Endothelial cell of umbilical vein (primary cell): ENCODE data around the gene PLA2G1B. TPM values are rescaled to one million over a fixed set of nuclear protein-coding genes. Genes with fewer than 3 reads are reported as not detected.

ENCODE experiments used
- BruUV-seq: library from RNA; stranded (reverse); fragments of 400-500 nt; replicated peaks from 2 replicates; lab custom pipeline; 2021; lab: Mats Ljungman, UMichigan
- CTCF ChIA-PET: fragments of 300-600, 350-600 bp; sonication (Branson Sonifier 250); formaldehyde crosslinking; loops from one replicate; lab custom pipeline; 2021; ENCODE audit warnings: antibody characterized with exemption, inconsistent platforms; lab: Charles Lee
- POLR2A ChIA-PET: fragments of 300-600, 350-600 bp; sonication (Branson Sonifier 250); formaldehyde crosslinking; loops from one replicate; lab custom pipeline; 2021; ENCODE audit warnings: antibody characterized with exemption, inconsistent platforms; lab: Charles Lee
- DNase-seq: peaks from one replicate; pipeline ENCODE4 v3.0.0-alpha.2; 2011; ENCODE audit warnings: low read depth, low spot score
- FAIRE-seq: peaks from 2 replicates; lab custom pipeline; 2011; peaks lifted over from hg19 to GRCh38; lab: Jason Lieb, UNC
- H2AFZ ChIP-seq: 2 replicates; pipeline ENCODE4 v1.6.0; 2012; ENCODE audit warnings: low read depth, low read length, control low read depth, inconsistent platforms
- H3K27ac ChIP-seq: 2 replicates; pipeline ENCODE4 v1.5.1; 2011; ENCODE audit warnings: low read depth, mild to moderate bottlenecking, control low read depth, low read length, moderate library complexity; ENCODE audit not compliant: insufficient read depth
- H3K27me3 ChIP-seq, 2 experiments: 2 replicates each; pipeline versions ENCODE4 v1.6.0 to v1.6.1; 2011; ENCODE audit warnings: low read length in 2 of 2, mixed read lengths in 1 of 2; ENCODE audit not compliant: control insufficient read depth in 2 of 2, insufficient read depth in 2 of 2
- H3K36me3 ChIP-seq, 2 experiments: 2 replicates in 1 of 2; 3 replicates in 1 of 2; pipeline ENCODE4 v1.5.1; 2011; ENCODE audit warnings: low read length in 2 of 2, mild to moderate bottlenecking in 1 of 2, moderate library complexity in 1 of 2; ENCODE audit not compliant: control insufficient read depth in 2 of 2, insufficient read depth in 2 of 2; ENCODE audit errors: extremely low read depth in 1 of 2
- H3K4me1 ChIP-seq: 3 replicates; pipeline ENCODE4 v1.5.1; 2011; ENCODE audit warnings: mild to moderate bottlenecking, low read length; ENCODE audit not compliant: control insufficient read depth, insufficient read depth; ENCODE audit errors: extremely low read depth
- H3K4me2 ChIP-seq: 2 replicates; pipeline ENCODE4 v1.6.1; 2011; ENCODE audit warnings: low read length, control low read depth, mixed read lengths; ENCODE audit not compliant: insufficient read depth
- H3K4me3 ChIP-seq, 3 experiments: fragments of 200-600 bp in 1 of 3; sonication (generic), shearing (Covaris generic) in 1 of 3; replicated peaks in 1 of 3; 2 replicates each; pipeline ENCODE4 v1.5.1; 2011 to 2016; ENCODE audit warnings: control low read depth in 3 of 3, low read length in 3 of 3, mild to moderate bottlenecking in 2 of 3, inconsistent platforms in 1 of 3, low read depth in 1 of 3, moderate library complexity in 1 of 3; ENCODE audit not compliant: insufficient read depth in 1 of 3
- H3K79me2 ChIP-seq: 2 replicates; pipeline ENCODE4 v1.6.0; 2012; ENCODE audit warnings: low read length, inconsistent platforms; ENCODE audit not compliant: control insufficient read depth, insufficient read depth
- H3K9ac ChIP-seq: replicated peaks from 2 replicates; pipeline ENCODE3; 2011; ENCODE audit warnings: low read length, control low read depth; ENCODE audit not compliant: insufficient read depth; ENCODE audit errors: extremely low read depth
- H3K9me1 ChIP-seq: replicated peaks from 3 replicates; pipeline ENCODE4 v1.6.0; 2011; ENCODE audit warnings: mild to moderate bottlenecking, low read length; ENCODE audit not compliant: control insufficient read depth, insufficient read depth; ENCODE audit errors: extremely low read depth
- H3K9me3 ChIP-seq: replicated peaks from 2 replicates; pipeline ENCODE4 v1.5.1; 2012; ENCODE audit warnings: low read length, inconsistent platforms; ENCODE audit not compliant: control insufficient read depth, insufficient read depth
- H4K20me1 ChIP-seq: replicated peaks from 2 replicates; pipeline ENCODE3; 2011; ENCODE audit warnings: mild to moderate bottlenecking, low read length; ENCODE audit not compliant: control insufficient read depth, insufficient read depth; ENCODE audit errors: extremely low read depth
- CTCF ChIP-seq, 2 donors: IDR thresholded peaks; 1 replicate in 1 of 2; 2 replicates in 1 of 2; pipeline ENCODE4 v1.5.1; 2011; ENCODE audit warnings: low read length in 2 of 2, mild to moderate bottlenecking in 2 of 2, moderate library complexity in 2 of 2, control low read depth in 1 of 2, inconsistent platforms in 1 of 2, low read depth in 1 of 2; ENCODE audit not compliant: insufficient read depth in 1 of 2; ENCODE audit errors: extremely low read depth in 1 of 2
- EZH2 ChIP-seq: IDR thresholded peaks from 2 replicates; pipeline ENCODE4 v1.6.1; 2012; ENCODE audit warnings: borderline replicate concordance, low read depth, mild to moderate bottlenecking, moderate library complexity, low read length, inconsistent platforms; ENCODE audit not compliant: severe bottlenecking
- JUN ChIP-seq: IDR thresholded peaks from 2 replicates; pipeline ENCODE4 v1.6.1; 2011; ENCODE audit warnings: borderline replicate concordance, low read depth; ENCODE audit not compliant: insufficient read length, insufficient read depth
- dilution Hi-C: fragments of 300-500 bp; cut with MboI; formaldehyde crosslinking; loops from one replicate; pipeline ENCODE4 v1.15.0; 2019; ENCODE audit warnings: low sequenced_read_pairs; ENCODE audit not compliant: extremely low pct_ligation_motif_present
- intact Hi-C: fragments of 100-400 bp; cut with micrococcal nuclease; formaldehyde crosslinking; loops from one replicate; pipeline ENCODE4 v1.10.0; 2022
- polyA plus RNA-seq, 4 experiments: library from polyadenylated mRNA; depleted of rRNA in 3 of 4; stranded (reverse) in 3 of 4; unstranded in 1 of 4; fragments of >200 nt; gene quantifications; 2 replicates each; pipeline versions ENCODE4 v1.2.1 to v1.2.3, GENCODE V29; 2011 to 2012; ENCODE audit warnings: missing spikeins in 1 of 4
- total RNA-seq: library from RNA; stranded (reverse); gene quantifications from 2 replicates; pipeline ENCODE4 v1.2.3, GENCODE V29; 2021

Gene PLA2G1B
- total and polyA plus RNA-seq, 2 donors (not counting 3 experiments of a cell fraction or from before 2014, with no cell fraction given): not detected

GRCh38 chr12:120342175-120343038 lies 14.8 kb upstream of the PLA2G1B start:
- dilution Hi-C loops (no loop called here), intact Hi-C loops (no loop called here)
- Histone ChIP-seq H3K4me1 (no peaks in the 10 kb centered on the region), H4K20me1 (no peaks in the 10 kb centered on the region), H3K79me2 (no peaks in the 10 kb centered on the region), H3K4me3 (no peak overlapping the region), H3K4me2 (no peak overlapping the region), H3K9me1 (no peaks in the 10 kb centered on the region), H3K36me3 (no peaks in the 10 kb centered on the region), H3K27me3 (no peaks in the 10 kb centered on the region), H3K9me3 (no peaks in the 10 kb centered on the region), H3K27ac (no peak overlapping the region), H3K9ac (no peak overlapping the region), H2AFZ (no peak overlapping the region)
- ChIA-PET CTCF (interaction anchor here (1.2 kb wide), 1 partner anchor 15 kb away, joined by 5 read pairs; no protein-coding TSS in a partner anchor), POLR2A (no interaction called here)
- DNase-seq: no peak
- FAIRE-seq: no peak
- no TSS peak for BruUV-seq
- TF ChIP-seq JUN: no peak

DNA sequence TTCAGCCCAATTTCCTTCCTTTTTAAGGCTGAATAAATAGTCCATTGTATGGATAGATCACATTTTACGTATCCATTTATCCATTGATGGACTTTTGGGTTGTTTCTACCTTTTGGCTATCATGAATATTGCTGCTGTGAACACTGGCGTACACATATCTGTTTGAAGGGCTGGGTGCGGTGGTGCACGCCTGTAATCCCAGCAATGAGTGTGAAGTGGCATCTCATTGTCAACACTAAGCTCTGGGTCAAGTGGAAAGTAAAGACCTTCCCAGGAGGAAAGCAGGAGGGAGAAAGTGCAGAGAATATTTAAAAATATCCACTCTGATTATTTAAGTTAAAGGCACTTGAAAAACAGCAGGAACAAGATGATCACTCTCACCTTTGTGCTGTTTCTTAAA lies 11.7 kb upstream of the PLA2G1B start:
- Histone ChIP-seq H3K9me1 (no peaks in the 10 kb centered on the region), H3K9ac (no peak overlapping the region), H3K4me1 (no peaks in the 10 kb centered on the region), H2AFZ (no peak overlapping the region), H3K36me3 (no peaks in the 10 kb centered on the region), H3K4me2 (no peak overlapping the region), H3K4me3 (no peak overlapping the region), H3K9me3 (no peaks in the 10 kb centered on the region), H3K79me2 (no peaks in the 10 kb centered on the region), H4K20me1 (no peaks in the 10 kb centered on the region), H3K27me3 (no peaks in the 10 kb centered on the region), H3K27ac (no peak overlapping the region)
- ChIA-PET POLR2A (no interaction called here), CTCF (interaction anchor here (1.3 kb wide), 1 partner anchor 37 kb away, joined by 3 read pairs; the partner anchor contains the start of gene SIRT4)
- DNase-seq (no peak), FAIRE-seq (no peak)
- TF ChIP-seq EZH2 (no peak), CTCF (IDR thresholded peaks at IDR 0.05; ENCODE audit: extremely low read depth in 1 of 2, insufficient read depth in 1 of 2, low read depth in 1 of 2, low read length in 2 of 2) (no peak)
- intact Hi-C loops: no loop called here
- dilution Hi-C loops: no loop called here
- BruUV-seq: no TSS peak
